Measurements from ENCODE around the gene PLEKHA5. TPM values are rescaled to one million over a fixed set of nuclear protein-coding genes. Genes with fewer than 3 reads are reported as not detected.

Gene PLEKHA5
- total RNA-seq, 2 donors from 2014 or later: 31.0 to 32.7 TPM

DNA sequence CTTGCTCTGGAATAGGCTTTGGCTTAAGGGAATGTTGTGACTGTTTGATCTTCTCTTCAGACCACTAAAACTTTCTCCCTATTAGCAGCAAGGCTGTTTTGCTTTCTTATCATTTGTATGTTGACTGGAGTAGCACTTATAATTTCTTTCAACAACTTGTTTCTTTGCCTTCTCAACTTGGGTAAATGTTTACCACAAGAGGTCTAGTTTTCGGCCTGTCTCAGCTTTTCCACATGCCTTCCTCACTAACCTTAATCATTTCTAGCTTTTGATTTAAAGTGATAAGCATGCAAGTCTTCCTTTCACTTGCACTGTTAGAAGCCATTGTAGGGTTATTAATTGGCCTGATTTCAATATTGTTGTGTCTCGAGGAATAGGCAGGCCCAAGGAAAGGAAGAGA, 183.1 kb downstream of the PLEKHA5 start:
- H3K36me3 ChIP-seq: no peaks in the 10 kb centered on the region
- H3K27ac ChIP-seq: no peak overlapping the region
- no peaks in the 10 kb centered on the region for H3K27me3 ChIP-seq
- intact Hi-C loops (cut with DNase I): no loop called here
- no peaks in the 10 kb centered on the region for H3K9me3 ChIP-seq
- no peak overlapping the region for H3K9ac ChIP-seq (ENCODE audit: low read depth in 2 of 2, low read length in 2 of 2)
- no peaks in the 10 kb centered on the region for H3K4me1 ChIP-seq
- DNase-seq: no peak
- TF ChIP-seq, protein P1, sequence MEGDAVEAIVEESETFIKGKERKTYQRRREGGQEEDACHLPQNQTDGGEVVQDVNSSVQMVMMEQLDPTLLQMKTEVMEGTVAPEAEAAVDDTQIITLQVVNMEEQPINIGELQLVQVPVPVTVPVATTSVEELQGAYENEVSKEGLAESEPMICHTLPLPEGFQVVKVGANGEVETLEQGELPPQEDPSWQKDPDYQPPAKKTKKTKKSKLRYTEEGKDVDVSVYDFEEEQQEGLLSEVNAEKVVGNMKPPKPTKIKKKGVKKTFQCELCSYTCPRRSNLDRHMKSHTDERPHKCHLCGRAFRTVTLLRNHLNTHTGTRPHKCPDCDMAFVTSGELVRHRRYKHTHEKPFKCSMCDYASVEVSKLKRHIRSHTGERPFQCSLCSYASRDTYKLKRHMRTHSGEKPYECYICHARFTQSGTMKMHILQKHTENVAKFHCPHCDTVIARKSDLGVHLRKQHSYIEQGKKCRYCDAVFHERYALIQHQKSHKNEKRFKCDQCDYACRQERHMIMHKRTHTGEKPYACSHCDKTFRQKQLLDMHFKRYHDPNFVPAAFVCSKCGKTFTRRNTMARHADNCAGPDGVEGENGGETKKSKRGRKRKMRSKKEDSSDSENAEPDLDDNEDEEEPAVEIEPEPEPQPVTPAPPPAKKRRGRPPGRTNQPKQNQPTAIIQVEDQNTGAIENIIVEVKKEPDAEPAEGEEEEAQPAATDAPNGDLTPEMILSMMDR (IDR thresholded peaks at IDR 0.05): no peak
- no peak overlapping the region for H3K4me3 ChIP-seq

DNA sequence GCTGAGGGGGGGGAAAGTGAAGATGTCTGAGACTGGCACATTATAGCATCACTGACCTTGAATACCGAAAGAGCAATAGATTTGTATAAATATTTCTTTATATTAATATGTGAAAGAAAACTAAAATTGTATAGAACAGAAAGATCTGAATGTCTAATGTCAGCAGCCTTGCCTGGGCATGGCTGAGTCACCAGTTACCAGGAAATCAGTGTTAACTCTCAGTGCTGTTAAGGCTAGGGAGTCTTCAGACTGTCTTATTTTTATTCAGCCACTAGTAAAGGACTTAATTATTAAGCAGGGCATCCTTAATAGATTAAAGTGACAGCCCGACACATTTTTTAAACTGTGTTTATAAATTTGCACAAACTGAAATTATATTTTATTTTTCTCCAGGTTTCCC, 186.9 kb downstream of the PLEKHA5 start:
- TF ChIP-seq, protein P1 (IDR thresholded peaks at IDR 0.05): no peak
- intact Hi-C loops (cut with DNase I): no loop called here
- Histone ChIP-seq H3K9ac (ENCODE audit: low read depth in 2 of 2, low read length in 2 of 2) (no peak overlapping the region), H3K9me3 (no peaks in the 10 kb centered on the region), H3K27me3 (no peaks in the 10 kb centered on the region), H3K27ac (no peak overlapping the region), H3K4me3 (no peak overlapping the region), H3K4me1 (no peaks in the 10 kb centered on the region), H3K36me3 (no peaks in the 10 kb centered on the region)
- no peak for DNase-seq

DNA sequence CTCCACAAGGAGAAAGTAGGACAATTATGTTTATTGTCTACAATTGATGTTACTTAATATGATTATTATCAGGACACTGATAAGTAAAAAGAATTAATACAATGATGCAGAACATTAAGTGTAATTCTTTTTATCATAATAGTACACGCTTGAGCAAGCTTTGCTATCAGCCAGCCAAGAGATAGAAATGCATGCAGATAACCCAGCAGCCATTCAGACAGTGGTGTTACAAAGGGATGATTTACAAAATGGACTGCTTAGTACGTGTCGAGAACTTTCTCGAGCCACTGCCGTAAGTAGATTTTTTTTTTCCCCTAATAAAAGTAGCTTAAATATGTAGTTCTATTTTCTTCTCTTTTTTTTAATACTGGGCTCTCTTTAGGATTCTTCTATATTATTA, 192.8 kb downstream of the PLEKHA5 start:
- Histone ChIP-seq H3K4me3 (no peak overlapping the region), H3K9me3 (no peaks in the 10 kb centered on the region), H3K9ac (ENCODE audit: low read depth in 2 of 2, low read length in 2 of 2) (no peak overlapping the region), H3K27me3 (no peaks in the 10 kb centered on the region), H3K27ac (no peak overlapping the region), H3K4me1 (no peaks in the 10 kb centered on the region), H3K36me3 (no peaks in the 10 kb centered on the region)
- TF ChIP-seq, protein P1 (IDR thresholded peaks at IDR 0.05): no peak
- no peak for DNase-seq
- intact Hi-C loops (cut with DNase I): no loop called here

DNA sequence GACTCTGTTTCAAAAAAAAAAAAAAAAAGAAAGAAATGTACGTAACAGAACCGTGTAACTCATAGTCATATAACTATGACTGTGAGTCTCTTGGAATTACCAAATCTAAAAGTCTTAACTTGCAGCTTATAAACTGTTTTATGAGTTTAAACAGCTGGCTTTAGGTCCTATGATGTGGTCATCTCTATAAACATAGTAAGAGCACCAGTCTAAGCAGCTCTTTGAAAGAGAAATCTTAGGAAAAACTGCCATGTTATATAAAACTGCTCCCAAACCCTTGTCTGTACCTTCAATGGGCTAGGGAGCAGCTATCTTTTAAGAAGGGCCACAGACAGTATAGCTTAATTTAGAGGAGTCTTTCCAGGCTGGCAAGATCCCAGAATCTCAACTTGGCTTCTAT, 194.3 kb downstream of the PLEKHA5 start:
- no peaks in the 10 kb centered on the region for H3K27me3 ChIP-seq
- H3K27ac ChIP-seq: no peak overlapping the region
- DNase-seq: no peak
- H3K4me1 ChIP-seq: no peaks in the 10 kb centered on the region
- H3K4me3 ChIP-seq: no peak overlapping the region
- no peaks in the 10 kb centered on the region for H3K36me3 ChIP-seq
- TF ChIP-seq, protein P1 (IDR thresholded peaks at IDR 0.05): no peak
- intact Hi-C loops (cut with DNase I): no loop called here
- H3K9me3 ChIP-seq: no peaks in the 10 kb centered on the region
- H3K9ac ChIP-seq (ENCODE audit: low read depth in 2 of 2, low read length in 2 of 2): no peak overlapping the region

DNA sequence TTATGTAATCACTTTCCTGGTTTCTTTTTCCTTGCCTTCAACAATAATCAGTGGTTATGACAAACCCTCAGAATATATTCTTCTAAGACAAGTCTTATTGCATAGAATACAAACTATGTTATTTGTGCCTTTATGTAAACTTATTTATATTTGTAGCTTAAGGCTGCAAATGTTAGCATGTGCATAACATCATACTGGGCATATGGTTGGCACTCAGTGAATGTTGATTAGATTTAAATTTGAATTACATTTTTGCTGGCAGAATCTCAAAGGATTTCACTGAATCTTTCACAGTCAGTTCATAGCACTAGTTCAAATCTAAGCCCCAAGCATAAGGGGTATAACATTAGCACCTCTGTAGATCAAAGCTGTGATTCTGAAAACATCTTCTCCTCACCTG, 196.6 kb downstream of the PLEKHA5 start:
- Histone ChIP-seq H3K9ac (ENCODE audit: low read depth in 2 of 2, low read length in 2 of 2) (no peak overlapping the region), H3K27ac (no peak overlapping the region), H3K9me3 (no peaks in the 10 kb centered on the region), H3K4me3 (no peak overlapping the region), H3K4me1 (no peaks in the 10 kb centered on the region), H3K36me3 (no peaks in the 10 kb centered on the region), H3K27me3 (no peaks in the 10 kb centered on the region)
- no peak for DNase-seq
- intact Hi-C loops (cut with DNase I): no loop called here
- TF ChIP-seq, protein P1 (IDR thresholded peaks at IDR 0.05): no peak

DNA sequence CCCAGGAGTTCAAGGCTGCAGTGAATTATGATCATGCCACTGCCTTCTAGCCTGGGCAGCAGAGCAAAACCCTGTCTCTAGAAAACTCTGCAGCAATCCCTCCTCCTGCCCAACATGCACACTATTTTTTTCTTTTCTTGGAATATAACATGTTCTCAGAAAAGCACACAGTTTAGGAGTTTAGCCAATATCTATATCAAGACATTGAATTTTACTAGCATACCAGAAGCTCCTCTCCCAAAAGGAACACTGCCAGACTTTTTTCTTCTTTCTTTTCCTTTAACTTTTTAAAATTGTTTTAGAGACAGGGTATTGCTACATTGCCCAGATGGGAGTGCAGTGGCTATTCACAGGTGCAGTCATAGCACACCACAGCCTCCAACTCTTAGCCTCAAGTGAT, 202.7 kb downstream of the PLEKHA5 start:
- Histone ChIP-seq H3K36me3 (no peaks in the 10 kb centered on the region), H3K9ac (ENCODE audit: low read depth in 2 of 2, low read length in 2 of 2) (no peak overlapping the region), H3K27me3 (no peaks in the 10 kb centered on the region), H3K9me3 (no peaks in the 10 kb centered on the region), H3K27ac (no peak overlapping the region), H3K4me3 (no peak overlapping the region), H3K4me1 (no peaks in the 10 kb centered on the region)
- DNase-seq: no peak
- intact Hi-C loops (cut with DNase I): no loop called here
- TF ChIP-seq, protein P1 (IDR thresholded peaks at IDR 0.05): no peak

All from colonic mucosa (tissue), 4 donors.